Astrocyte of the cerebellum (primary cell): ENCODE data around the gene GAP43.
A peak's percentile ranks its signal among the peaks of the same experiment; 100 is the strongest.

Experiments
- DNase-seq: peaks from one replicate; pipeline ENCODE4 v3.0.0-alpha.2; 2011; ENCODE audit warnings: low read depth
- H3K4me3 ChIP-seq: 2 replicates; pipeline ENCODE4 v1.5.1; 2011; ENCODE audit warnings: mild to moderate bottlenecking, low read depth, low read length, moderate library complexity
- in situ Hi-C: cut with HindIII; loops from 2 replicates; pipeline ENCODE4 v1.10.0; 2017; ENCODE audit warnings: low sequenced_read_pairs
- TF ChIP-seq, protein P1 (sequence below): IDR thresholded peaks from 2 replicates; pipeline ENCODE4 v1.5.1; 2012; ENCODE audit warnings: low read length, low read depth, moderate library complexity, mild to moderate bottlenecking; ENCODE audit errors: missing control alignments

Gene GAP43

DNA sequence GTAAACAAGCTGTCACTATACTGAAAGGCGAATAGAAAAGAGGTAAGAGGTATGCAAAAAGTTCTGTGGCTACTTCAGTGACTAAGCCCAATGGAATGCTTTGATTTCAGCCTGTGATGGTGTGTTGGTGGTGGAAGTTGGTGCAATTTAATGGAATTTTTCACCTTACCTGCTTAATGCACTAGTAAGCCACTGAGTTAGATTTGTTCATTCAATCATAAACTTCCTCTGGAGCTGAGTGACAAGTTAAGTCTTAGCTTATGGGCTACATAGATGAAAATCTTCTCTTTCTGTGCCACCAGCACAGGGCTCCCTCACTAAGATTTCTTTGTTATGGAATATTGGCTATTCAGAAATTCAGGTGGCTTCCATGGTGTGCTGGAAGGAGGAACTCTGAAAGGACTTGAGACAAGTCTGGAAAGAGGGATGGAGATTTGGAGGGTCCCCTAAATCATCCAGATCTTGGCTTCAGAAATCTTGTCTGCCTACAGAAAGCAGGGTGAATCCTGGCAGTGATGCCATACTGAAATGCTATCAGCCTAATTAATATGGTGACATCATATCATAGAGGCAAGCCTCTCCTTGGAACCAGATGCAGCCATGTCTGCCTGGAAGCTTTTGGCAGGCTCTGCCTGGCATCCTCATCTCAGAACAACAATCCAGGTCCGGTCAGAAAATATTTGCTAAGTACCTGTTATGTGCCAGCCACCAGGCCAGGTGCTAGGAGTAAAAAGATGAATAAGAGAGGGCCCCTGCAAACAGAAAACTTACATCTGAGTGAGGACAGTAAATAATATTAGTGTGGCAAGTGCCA lies 8.1 kb upstream of the GAP43 start:
- in situ Hi-C loops: no loop called here
- TF ChIP-seq, protein P1, sequence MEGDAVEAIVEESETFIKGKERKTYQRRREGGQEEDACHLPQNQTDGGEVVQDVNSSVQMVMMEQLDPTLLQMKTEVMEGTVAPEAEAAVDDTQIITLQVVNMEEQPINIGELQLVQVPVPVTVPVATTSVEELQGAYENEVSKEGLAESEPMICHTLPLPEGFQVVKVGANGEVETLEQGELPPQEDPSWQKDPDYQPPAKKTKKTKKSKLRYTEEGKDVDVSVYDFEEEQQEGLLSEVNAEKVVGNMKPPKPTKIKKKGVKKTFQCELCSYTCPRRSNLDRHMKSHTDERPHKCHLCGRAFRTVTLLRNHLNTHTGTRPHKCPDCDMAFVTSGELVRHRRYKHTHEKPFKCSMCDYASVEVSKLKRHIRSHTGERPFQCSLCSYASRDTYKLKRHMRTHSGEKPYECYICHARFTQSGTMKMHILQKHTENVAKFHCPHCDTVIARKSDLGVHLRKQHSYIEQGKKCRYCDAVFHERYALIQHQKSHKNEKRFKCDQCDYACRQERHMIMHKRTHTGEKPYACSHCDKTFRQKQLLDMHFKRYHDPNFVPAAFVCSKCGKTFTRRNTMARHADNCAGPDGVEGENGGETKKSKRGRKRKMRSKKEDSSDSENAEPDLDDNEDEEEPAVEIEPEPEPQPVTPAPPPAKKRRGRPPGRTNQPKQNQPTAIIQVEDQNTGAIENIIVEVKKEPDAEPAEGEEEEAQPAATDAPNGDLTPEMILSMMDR: no peak
- no peak overlapping the region for H3K4me3 ChIP-seq
- DNase-seq: peak; percentile 54

DNA sequence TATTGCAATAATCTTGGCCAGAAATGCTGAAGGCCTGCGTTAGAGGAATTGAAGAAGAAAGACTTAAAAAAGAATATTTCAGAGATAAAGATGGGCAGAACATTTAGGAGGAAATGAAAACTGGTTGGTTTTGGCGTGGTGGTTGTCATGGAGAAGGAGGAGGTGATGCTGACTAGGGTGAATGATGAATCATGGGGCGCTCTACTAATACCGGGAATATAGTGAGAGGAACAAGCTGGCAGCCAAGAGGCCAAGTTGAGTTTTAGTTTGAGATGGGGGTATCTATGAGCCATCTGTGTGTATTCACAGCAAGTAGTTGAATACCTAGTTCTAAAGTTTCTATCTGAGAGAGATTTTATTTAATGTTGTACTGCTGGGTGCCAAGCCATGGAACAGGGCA lies 6.8 kb upstream of the GAP43 start:
- TF ChIP-seq, protein P1: no peak
- H3K4me3 ChIP-seq: no peak overlapping the region
- no peak for DNase-seq
- in situ Hi-C loops: no loop called here

DNA sequence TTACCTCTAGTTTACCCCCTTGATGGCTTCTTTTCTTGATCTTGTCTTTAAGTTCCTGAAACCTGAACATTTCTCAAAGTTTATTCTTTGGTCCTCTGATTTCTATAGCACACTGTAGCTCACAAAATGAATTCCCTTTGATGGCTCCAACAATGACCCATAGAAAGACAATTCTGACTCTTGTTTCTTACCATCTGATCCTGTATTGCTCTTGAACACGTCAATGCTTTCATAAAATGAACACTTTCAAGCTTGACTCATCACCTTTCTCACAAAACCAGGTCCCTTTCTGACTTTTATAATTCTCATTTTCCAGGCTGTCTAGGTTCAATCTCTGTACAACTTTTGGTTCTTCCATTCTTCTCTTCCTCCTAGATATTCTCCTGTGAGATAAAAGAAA lies 5.7 kb upstream of the GAP43 start:
- TF ChIP-seq, protein P1: no peak
- H3K4me3 ChIP-seq: no peak overlapping the region

DNA sequence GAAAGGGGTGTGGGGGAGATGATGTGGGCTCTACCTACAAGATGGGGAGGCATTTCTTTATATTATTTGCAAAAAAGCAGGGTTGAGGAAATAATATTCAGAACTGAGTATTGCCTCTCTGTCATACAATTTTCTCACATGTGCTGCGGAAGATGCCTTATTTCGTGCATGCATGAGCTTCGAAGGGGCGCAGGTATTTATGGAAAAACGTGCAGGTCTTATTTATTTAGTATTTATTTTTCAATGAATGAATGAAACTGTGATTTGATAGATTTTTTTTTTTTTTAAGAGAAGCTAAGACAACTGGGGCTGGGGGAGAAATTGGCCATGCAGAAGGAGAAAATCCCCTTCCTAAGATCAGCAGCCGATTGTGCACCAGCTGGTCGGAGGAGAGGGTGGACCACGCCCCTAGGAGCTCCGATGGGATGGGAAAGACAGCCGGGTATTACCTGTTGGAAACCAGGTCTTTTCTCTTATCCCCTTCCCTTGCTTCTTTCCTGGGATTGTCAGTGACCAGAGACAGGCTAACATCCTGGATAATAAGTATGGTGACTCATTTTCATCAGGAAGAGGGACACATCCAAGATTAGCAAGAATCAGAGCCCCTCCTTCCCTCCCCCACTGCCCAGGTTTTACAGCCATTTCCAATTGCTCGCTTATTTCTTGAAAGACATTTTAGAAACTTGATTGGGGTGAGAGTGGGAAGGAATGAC lies 875 bp downstream of the GAP43 start:
- in situ Hi-C loops: no loop called here
- DNase-seq: no peak
- H3K4me3 ChIP-seq: peak overlapping the region; percentile 44
- TF ChIP-seq, protein P1: no peak

More for the DNA sequence above, 5.7 kb upstream of the GAP43 start:
- in situ Hi-C loops: no loop called here
- DNase-seq: no peak

DNA sequence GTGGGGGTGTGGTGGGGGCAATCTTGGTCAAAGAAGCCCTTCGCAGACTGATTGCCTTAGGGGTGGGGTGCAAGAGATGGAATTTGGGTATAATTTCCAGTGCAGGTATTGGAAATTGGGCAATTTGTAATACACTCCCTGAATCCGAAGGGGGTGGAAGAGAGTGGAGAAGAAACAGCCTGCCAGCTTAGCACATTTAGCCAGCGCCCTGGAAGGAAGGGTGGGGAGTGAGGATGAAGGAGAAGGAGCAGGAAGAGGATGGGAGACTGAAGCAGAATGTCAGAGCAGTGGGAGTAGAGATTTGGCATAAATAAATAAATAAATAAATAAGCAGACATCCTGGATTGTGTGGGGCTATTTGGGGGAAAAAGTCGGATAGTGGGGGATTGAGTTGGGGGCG lies 1.6 kb downstream of the GAP43 start:
- no peak for DNase-seq
- in situ Hi-C loops: no loop called here
- TF ChIP-seq, protein P1: no peak
- no peak overlapping the region for H3K4me3 ChIP-seq

DNA sequence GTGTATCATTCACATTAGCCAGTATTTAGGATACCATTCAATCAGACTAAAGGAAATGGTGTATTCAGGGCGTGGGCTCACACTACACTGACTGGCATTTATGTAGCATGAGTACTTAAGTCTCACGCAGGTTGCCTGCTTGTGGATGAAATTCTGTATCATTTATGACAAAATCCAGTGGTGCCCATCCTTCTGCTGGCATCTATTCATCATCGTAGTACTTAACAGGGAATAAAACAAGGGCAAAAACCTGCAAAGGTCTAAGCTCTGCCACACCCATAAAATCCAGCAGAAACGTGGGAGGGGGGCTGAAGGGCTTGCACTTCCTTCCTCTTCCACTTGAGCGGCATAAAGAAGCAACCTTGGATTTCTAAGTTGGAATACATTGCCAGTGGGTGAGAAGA lies 2.7 kb downstream of the GAP43 start:
- no peak for DNase-seq
- TF ChIP-seq, protein P1: no peak
- in situ Hi-C loops: no loop called here
- H3K4me3 ChIP-seq: no peak overlapping the region
